GM18861 (cell line): ENCODE measurements around the gene KIF17.

Experiments used
- ATAC-seq: cut with Tn5 transposase; IDR thresholded peaks from one replicate; pipeline ENCODE4 v1.9.1; 2021; ENCODE audit not compliant: unreplicated experiment

Gene KIF17

DNA sequence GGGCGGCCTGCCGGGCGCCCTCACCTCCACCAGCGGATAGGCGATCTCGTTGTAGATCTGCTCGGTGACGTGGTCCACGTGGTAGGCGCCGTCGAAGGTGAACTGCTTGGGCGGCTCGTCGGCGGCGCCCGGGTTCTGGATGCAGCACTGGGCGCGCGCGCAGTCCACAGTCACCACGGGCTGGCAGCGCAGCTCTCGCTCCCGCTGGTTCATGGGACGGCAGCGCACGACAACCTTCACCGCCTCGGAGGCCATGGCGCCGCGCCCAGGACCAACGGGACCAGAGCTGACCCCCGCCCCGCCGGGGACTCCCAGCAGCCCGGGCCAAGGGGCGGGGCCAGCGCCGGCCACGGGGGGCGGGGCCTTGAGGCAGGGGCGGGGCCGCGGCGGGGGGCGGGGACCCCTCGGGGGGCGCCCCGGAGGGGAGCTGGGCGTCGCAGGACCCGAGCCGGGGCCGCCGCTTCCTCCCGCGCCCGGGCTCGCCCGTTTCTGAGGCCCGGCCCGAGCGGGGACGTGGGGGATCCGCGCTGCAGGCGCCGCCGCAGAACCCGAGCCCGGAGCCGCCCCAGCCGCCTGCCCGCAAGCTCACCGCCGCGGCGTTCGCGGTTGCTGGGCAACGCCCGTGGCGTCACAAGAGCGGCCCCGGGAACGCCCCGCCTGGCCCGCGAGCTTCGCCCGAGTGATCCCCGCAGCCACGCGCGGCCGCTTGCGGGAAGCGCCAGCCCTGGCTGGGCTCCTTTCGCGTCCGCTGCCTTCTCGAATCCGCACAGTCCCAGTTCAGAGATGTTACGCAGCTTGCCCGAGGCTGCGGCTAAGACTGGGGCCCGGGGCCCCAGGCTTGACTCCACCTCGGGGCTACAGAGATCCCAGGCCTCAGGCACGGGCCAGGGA, at the start of gene KIF17:
Gene KIF17 (minus strand): TSS at position 556 of the 891 bp plus-strand sequence. CDS start 301 bp downstream, at position 255.
- no peak for ATAC-seq

DNA sequence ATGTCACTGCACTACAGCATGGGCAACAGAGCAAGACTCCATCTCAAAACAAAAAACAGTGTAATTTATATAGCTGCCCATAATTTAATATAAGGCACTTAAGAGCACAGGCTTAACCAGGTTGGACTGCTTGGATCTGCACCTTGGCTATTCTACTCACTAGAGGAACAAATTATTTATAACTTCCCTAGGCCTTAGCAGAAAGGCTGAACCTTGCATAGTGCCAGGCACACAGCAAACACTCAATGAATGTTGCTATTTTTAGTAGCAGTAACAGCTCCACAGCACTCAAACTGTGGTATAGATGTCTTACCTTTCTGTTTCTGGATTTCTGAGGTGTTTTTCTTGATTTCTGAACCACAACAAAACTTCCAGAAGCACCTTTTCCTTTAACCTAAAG, 49.5 kb upstream of the KIF17 start:
- ATAC-seq = no peak

DNA sequence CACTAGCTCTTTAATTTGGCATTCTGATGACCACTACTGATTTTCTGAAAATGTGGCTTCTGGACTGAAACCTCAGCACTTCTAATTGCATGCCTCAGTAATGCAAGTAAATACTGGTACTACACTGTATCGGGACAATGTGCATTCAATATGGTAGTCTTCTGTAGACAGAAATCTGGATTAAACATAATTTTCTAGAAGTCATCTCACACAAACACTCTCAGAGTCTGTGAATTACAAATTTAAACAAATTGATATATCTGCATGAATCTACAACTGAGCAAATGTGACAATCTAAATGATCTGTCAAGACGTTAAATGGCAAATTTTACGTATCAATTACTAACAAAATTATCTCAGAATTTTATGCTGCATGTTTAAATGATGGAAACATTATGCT, 45.6 kb upstream of the KIF17 start:
- ATAC-seq = no peak

DNA sequence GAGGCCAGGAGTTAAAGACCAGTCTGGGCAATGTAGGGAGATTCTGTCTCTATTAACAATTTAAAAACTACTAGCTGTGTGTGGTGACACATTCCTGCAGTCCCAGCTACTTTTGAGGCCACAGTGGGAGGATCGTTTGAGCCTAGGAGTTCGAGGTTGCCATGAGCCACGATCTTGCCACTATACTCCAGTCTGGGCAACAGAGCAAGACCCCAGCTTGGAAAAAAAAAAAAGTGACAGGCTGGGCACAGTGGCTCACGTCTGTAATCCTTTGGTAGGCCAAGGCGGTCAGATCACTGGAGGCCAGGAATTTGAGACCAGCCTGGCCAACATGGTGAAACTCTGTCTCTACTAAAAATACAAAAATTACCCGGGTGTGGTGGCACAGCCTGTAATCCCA, 42.5 kb upstream of the KIF17 start:
- ATAC-seq = no peak

DNA sequence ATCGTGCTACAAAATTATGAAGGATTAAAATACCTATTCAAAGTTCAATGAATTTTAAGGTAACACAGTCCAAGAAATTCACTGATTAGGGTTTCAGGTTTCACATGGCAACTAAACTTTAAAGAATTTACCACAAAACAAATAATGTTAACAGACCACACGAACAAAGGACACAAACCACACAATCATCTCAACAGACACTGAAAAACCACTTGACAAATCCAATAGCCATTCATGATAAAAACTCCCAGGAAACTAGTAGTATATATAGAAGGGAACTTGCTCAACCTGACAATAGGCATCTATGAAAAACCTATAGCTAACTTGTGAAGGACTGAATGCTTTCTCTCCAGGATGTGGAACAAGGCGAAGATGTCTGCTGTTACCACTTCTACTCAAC, 35.8 kb upstream of the KIF17 start:
- no peak for ATAC-seq

DNA sequence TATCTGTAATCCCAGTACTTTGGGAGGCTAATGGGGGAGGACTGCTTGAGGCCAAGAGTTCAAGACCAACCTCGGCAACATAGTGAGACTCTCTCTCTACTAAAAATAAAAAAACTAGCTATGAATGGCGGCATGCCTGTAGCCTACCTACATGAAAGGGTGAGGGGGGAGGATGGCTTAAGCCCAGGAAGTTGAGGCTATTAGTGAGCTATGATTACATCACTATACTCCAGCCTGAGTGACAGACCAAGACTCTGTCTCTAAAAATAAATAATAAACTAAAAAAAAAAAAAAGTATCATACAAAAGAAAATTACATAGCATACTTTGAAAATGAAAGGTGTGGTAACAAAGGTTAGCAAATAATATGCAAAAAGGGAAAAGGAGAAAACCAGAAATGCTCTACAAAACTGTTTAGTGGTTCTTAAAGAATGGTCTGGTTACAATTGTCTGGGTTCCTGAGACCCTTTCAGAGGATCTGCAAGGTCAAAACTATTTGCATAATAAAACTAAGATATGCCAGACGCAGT, 33.7 kb upstream of the KIF17 start:
- ATAC-seq = no peak

DNA sequence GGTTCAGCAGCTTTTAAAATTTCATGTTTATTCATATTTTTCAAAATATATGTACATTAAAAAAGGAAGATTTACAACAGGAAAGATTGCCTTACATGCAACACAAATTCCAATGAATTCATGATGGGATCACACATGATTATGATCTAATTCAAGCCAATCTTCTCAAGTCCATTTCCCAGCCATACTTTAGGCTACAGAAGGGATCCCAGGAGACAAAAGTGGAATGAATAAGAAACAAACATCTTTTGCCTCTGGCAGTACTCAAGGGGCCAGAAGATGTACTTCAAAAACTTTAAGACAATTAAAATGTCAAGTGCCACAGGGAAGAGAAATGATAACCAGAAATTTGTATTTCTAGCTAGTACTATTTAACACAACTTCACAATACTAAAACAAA, 24.9 kb upstream of the KIF17 start:
- no peak for ATAC-seq

DNA sequence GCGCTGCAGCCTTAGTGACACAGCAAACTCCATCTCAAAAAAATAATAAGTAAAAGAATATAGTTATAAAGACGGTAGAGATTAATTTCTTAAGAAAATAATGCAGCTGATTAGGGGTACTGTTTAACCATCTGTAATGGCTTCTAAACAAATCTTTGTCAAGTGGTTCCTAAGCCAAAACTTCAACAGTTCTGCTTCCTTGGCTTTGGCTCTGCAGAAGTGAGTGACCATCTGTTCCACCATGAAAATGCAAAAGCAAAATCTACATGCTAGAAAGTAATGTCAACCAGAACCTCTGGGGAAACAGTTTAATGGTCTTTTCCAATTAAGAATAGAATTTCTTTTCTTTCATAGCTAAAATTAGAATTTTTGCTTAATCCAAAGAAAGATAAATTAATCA, 23.0 kb upstream of the KIF17 start:
- no peak for ATAC-seq

DNA sequence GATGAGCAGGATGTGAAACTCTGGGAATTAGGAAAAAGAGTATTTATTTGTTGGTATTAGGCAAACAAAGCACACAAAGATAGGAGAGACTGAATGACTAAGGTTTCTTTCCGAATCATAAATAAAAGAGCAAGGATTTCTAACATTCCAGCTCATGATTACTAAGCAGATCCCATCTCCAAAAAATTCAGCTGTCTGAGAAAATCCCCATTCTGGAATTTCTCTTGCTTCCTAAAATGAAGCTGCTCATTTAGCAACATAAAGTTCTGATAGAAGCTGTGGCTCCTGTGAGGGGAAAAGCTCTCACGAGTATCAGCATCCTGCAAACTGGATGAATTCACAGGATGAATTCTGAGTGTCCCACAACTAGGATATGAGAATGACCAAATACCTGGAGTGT, 21.4 kb upstream of the KIF17 start:
- no peak for ATAC-seq

DNA sequence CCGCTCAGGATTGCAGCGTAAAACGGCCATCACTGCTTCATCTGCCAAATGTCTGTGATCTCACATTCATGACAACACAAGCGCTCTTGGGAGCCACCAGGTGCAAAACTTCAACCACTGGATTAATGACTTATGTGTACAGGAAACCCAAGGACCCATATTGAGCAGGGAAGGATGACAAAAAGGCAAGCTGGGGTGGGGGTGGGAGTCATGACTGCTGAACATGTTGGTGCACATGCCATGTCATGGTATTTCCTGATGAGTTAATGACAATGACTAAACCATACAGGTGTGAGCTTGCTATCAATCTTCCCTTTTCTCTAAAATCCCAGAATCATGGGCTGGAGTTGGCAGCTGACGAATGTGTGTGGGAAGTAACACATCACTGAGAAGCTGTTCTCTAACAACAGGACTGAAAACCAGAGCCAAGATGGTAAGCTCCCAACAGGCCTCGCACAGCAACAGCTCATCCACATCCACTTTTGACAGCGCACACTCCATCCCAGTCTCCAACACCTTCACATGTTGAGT, 17.8 kb upstream of the KIF17 start:
- ATAC-seq = no peak

DNA sequence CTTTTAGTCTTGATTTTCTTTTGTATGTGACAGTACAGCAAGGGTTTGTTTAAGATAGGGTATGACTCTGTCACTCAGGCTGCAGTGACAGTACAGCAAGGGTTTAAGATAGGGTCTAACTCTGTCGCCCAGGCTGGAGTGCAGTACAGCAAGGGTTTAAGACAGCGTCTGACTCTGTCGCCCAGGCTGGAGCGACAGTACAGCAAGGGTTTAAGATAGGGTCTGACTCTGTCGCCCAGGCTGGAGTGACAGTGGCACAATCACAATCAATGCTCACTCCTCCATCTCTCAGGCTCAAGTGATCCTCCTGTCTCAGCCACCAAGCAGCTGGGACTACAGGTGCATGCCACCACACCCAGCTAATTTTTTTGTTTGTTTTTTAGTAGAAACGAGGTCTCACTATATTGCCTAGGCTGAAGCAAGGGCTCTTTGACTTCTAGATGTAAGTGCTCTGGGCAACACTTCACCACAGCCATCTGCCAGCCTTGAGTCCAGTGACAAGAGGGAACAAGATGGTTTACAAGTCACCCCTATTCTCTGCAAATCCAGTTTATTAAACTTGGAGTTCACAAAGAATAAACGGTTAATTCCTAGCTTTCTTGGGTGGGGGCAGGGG, 15.7 kb upstream of the KIF17 start:
- ATAC-seq = no peak

DNA sequence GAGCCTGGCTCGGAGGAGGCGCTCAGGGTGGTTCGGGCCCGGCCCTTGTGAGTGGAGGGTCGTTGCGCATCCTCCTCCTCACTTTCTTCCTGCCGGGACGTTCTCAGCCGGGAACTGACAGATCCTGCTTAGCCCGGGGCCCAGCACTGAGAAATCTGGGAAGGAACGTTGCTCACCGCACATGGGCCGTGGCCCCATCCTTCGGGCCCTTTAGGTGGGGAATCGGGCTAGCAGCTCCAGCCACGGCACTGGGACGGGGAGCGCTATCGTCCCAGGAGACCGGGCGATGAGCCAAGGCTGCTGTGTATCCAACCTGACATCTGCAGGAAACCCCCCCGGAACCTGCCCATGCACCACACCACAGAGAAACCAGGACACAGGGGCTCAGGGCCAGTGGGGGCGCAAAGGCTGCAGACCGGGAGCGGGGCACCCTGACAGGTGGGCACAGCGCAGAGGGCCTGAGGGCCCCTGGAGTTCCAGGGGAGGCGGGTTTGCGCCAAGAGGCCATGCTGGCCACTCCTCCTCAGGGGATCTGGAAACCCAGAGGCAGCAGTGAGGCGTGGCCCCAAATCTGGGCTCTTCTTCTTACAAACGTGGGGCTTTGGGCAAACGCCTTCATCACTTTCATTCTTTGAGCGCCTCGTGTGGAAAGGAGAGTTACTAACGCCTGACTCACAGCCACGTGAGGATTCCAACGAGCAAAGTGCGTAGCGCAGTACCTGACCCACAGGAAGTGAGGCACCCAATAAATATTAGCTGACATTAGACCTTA, 15.0 kb upstream of the KIF17 start, which contains the start of gene SH2D5:
Gene SH2D5 (minus strand): TSS at position 116 of the 772 bp plus-strand sequence. CDS start 4,659 bp downstream, outside the sequence.
- peak; percentile 50 for ATAC-seq

DNA sequence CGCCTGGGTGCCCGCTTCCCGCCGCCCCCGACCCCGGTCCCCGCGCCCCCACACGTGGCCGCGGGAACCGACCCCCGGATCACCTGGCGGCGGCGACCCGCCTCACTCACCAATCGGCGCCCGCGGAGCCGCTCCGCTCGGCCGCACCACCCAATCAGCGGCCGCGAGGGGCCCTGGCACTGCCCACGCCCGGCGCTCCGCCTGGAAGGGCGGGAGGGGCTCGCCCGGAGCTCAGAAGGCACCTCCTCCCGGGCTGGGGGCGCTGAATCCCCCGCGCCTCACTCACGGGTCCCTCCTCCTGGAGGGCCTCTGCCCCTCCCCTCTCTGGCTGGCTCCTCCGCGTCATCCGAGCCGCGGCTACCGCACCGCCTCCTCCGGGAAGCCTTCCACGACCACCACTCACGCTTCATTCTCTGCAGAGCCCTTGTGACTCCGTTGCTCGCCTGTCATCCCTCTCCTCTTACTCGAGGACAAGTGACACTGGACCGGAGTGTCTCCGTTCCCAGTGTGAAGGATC, 14.3 kb upstream of the KIF17 start:
- no peak for ATAC-seq

DNA sequence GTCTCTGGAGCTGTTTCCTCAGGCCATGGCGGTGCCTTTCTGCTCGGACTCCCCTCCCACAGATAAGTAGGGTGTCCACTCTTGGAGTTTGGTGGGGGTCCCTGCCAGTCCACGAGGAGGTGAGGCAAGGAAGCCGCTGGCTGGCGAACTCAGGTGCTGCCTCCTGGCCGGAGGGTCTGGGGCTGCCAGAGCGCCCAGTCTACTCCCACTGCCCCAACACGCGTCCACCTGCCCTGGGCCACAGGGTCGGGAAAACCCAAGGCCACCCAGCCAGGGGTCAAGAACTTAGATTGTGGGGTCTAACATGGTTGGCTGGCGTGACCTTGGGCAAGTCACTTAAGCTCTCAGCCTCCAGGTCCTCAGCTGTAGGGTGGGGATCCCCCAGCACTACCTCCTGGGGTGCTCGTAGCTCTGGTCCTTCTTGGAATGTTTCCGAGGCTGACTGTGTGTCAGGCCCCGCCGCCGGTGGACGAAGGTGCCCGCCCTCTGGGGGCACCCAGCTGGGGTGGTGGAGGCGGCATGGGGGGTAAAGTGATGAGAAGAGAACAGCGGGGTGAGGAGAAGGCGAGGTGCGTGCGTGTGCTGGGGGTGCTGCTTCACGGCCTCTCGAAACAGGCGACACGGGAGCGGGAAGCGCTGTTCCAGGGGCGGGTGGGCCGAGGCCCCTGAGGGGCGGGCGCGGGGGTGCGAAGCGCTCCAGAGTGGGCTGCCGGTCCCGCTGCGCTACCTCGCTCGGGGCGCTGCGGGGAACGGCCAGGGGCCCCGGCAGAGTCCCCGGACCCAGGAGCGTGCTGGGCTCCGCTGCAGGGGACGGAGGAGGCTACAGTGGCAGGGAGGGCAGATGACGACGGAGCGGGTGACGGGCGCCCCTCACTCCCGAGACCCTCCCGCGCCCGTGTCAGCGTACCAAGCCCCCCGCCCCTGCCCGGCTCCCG, 13.5 kb upstream of the KIF17 start:
- no peak for ATAC-seq

DNA sequence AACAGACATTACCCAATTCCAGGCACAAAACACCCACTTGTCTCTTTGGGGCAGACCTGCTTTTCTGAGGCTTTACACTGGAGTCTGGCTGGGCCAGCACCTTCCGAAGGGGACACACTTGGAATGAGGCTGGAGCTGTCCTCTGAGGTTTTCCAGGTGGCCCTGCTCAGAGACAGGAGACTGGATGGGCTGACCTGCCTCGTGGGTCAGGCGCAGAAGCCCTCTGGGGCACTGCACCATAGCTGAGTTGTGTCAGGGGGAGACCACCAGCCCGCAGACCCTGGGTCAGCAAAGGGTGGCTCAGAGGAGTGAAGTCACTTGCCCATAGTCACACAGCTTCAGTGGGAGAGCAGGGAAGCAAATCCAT, 12.9 kb upstream of the KIF17 start:
- no peak for ATAC-seq

DNA sequence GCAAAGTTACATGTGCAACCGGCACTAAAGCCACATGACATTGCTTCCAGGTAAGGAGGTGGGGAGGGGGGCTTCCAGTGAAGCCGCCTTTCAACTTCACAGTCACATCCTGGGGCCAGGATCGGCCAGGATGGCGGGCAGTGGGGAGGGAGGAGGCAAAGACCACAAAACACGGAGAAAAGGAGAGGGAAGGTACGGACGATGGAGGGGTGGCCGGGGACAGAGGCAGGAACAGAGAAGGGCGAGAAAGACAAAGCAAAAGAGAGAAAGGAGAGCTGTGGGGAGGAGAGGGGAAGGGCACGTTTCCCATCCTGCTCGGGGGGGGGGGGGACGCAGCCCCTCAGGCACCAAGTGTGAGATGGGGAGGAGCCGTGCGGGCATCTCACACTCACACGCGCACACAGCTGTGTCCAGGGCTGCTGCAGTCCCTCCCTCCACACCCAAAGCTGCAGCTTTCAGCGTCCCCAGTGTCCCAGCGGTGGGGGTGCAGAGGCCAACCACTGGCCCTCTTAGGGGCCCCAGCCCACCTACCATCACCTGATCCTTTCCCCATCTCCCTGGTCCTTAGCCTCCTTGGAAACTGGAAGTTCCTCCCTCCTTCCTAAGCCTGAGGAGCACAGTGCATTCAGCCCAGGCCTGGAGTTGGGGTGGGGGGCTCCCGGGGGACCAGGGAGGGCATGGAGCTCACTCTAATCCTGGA, 12.3 kb upstream of the KIF17 start:
- no peak for ATAC-seq

DNA sequence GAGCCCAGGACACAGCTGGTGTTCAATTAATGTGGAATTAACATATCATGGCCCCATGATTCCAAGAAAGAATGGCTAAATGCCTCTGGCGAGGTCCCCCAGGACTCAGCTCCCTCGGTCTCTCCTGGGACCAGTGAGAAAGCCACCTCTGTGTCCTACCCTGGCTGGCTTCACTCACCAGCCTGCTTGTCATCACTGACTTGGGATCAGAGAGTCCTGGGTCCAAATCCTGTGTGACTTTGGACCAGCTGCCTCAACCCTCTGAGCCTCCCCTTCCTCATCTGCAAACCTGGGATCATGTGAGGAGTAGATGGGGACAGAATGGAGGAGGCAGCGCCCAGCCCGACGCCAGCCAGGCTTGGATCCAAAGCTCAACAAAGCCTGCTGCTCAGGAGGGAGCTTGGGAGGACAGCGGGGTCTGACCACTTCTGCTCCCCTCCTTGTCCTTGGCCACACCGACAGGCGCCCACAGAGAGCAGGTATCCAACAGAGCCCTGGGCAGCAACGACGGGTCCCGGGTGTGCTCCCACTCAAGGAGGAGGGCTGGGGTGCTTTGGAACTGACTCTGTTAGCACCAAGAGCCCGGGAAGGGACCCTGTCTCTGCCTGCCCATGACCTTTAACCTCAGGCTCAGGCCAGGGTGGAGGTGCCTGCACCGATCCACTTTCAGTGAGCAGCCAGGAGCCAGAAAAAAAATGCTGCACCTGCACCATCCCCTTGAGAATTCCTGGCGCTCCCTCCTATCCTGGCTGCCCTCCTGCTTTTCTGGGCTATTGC, 11.5 kb upstream of the KIF17 start:
- no peak for ATAC-seq

DNA sequence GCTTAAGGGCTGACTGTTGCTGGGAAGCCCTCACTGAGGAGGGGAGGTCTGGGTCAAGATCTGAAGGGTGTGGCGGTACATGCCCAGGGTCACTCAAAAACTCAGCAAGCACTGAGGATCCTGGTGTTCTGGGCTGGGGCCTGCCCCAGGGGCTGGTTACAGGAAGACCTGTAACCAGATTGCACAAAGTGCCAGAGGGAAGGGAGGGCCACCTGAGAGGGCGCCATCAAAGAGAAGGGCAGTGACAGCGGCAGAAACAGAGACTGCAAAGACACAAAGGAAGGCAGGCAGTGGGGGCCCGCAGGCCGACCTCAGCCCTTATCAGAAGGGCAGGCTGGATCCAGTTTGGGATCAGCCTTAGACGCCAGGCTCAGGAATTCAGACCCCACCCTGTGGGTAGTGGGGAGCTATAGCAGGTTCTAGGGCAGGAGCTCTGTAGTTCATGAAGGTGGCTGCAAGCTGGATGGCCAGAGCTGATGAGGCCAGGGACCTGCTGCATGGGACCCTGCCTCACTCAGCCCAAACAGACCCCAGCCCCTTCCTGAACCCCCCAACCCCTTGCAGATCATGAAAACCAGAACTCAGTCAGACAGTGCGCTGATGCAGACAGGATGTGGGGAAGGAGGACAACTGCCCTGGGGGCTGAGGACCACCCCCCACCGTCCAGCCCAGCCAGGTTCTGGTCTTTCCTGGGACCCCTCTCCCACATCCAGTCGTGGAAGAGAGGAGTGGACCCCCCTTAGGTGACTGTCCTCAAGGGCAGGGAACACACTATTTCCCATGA, 10.8 kb upstream of the KIF17 start:
- no peak for ATAC-seq
